Fibroblast of lung (primary cell): ENCODE results near the gene UTP25.

ENCODE experiments used
- EZH2 ChIP-seq: IDR thresholded peaks from 2 replicates; pipeline ENCODE4 v1.5.1; 2012; ENCODE audit warnings: low read length, control low read depth, mild to moderate bottlenecking; ENCODE audit errors: missing control alignments
- TF ChIP-seq, protein P1 (sequence below), 2 donors: IDR thresholded peaks in 1 of 2; conservative IDR thresholded peaks in 1 of 2; 1 replicate in 1 of 2; 2 replicates in 1 of 2; pipeline ENCODE4 v1.5.1; 2011 to 2012; ENCODE audit warnings: low read length in 2 of 2, control low read depth in 1 of 2, inconsistent platforms in 1 of 2, low read depth in 1 of 2, mild to moderate bottlenecking in 1 of 2

- TF ChIP-seq, protein P1, sequence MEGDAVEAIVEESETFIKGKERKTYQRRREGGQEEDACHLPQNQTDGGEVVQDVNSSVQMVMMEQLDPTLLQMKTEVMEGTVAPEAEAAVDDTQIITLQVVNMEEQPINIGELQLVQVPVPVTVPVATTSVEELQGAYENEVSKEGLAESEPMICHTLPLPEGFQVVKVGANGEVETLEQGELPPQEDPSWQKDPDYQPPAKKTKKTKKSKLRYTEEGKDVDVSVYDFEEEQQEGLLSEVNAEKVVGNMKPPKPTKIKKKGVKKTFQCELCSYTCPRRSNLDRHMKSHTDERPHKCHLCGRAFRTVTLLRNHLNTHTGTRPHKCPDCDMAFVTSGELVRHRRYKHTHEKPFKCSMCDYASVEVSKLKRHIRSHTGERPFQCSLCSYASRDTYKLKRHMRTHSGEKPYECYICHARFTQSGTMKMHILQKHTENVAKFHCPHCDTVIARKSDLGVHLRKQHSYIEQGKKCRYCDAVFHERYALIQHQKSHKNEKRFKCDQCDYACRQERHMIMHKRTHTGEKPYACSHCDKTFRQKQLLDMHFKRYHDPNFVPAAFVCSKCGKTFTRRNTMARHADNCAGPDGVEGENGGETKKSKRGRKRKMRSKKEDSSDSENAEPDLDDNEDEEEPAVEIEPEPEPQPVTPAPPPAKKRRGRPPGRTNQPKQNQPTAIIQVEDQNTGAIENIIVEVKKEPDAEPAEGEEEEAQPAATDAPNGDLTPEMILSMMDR (conservative IDR thresholded peaks at IDR 0.05 in 1 of 2, IDR thresholded peaks at IDR 0.05 in 1 of 2; ENCODE audit: low read depth in 1 of 2, low read length in 2 of 2), result no peak
- TF ChIP-seq EZH2, result no peak
These were observed 29.7 kb upstream of the UTP25 start for GRCh38 chr1:209797978-209798639.
